Activated naive CD8-positive, alpha-beta T cell (primary cell): ENCODE results near the gene ADCY9.
"Not testable (repeated sequence)": the region's sequence is repeated elsewhere in the genome, so short reads cannot be mapped to it uniquely, and the experiment has no call there.

ENCODE experiments used
- H3K27ac Mint-ChIP-seq: one replicate; pipeline ENCODE4 v1.8.0; 2021; ENCODE audit warnings: mixed read lengths
- H3K27me3 Mint-ChIP-seq: one replicate; pipeline ENCODE4 v1.8.0; 2021; ENCODE audit warnings: mixed read lengths
- H3K36me3 Mint-ChIP-seq: one replicate; pipeline ENCODE4 v1.8.0; 2021; ENCODE audit warnings: mixed read lengths
- H3K4me1 Mint-ChIP-seq: one replicate; pipeline ENCODE4 v1.8.0; 2021; ENCODE audit warnings: low read depth, mixed read lengths
- H3K4me3 Mint-ChIP-seq: one replicate; pipeline ENCODE4 v1.8.0; 2021; ENCODE audit warnings: mild to moderate bottlenecking, mixed read lengths
- H3K9me3 Mint-ChIP-seq: one replicate; pipeline ENCODE4 v1.8.0; 2021; ENCODE audit warnings: low read depth, mixed read lengths

Gene ADCY9

GRCh38 chr16:4052096-4052495 lies 64.1 kb downstream of the ADCY9 start:
- peaks cover 2% of the 10 kb centered on the region for H3K36me3 Mint-ChIP-seq
- H3K27ac Mint-ChIP-seq, result no peak overlapping the region
- H3K27me3 Mint-ChIP-seq, result no peaks in the 10 kb centered on the region
- H3K9me3 Mint-ChIP-seq, result no peaks in the 10 kb centered on the region
- H3K4me3 Mint-ChIP-seq, result no peak overlapping the region
- peaks cover 11% of the 10 kb centered on the region for H3K4me1 Mint-ChIP-seq

- no peaks in the 10 kb centered on the region for H3K27me3 Mint-ChIP-seq
- H3K36me3 Mint-ChIP-seq, result peaks cover 2% of the 10 kb centered on the region
- no peak overlapping the region for H3K27ac Mint-ChIP-seq
- H3K4me3 Mint-ChIP-seq, result no peak overlapping the region
- H3K9me3 Mint-ChIP-seq, result no peaks in the 10 kb centered on the region
- peaks cover 11% of the 10 kb centered on the region for H3K4me1 Mint-ChIP-seq
Observed at GRCh38 chr16:4051591-4051990, 64.7 kb downstream of the ADCY9 start.

- Mint-ChIP-seq H3K9me3 (no peaks in the 10 kb centered on the region), H3K36me3 (peaks cover 2% of the 10 kb centered on the region), H3K4me1 (peaks cover 8% of the 10 kb centered on the region), H3K27me3 (no peaks in the 10 kb centered on the region), H3K4me3 (no peak overlapping the region), H3K27ac (no peak overlapping the region)
Observed at GRCh38 chr16:4049031-4049430, 67.2 kb downstream of the ADCY9 start.

GRCh38 chr16:4048481-4048880 lies 67.8 kb downstream of the ADCY9 start:
- H3K36me3 Mint-ChIP-seq, result peaks cover 2% of the 10 kb centered on the region
- H3K9me3 Mint-ChIP-seq, result no peaks in the 10 kb centered on the region
- H3K27me3 Mint-ChIP-seq, result no peaks in the 10 kb centered on the region
- H3K4me3 Mint-ChIP-seq, result no peak overlapping the region
- no peak overlapping the region for H3K27ac Mint-ChIP-seq
- H3K4me1 Mint-ChIP-seq, result peaks cover 5% of the 10 kb centered on the region

- Mint-ChIP-seq H3K9me3 (no peaks in the 10 kb centered on the region), H3K36me3 (peaks cover 2% of the 10 kb centered on the region), H3K27ac (no peak overlapping the region), H3K4me3 (no peak overlapping the region), H3K4me1 (no peaks in the 10 kb centered on the region), H3K27me3 (no peaks in the 10 kb centered on the region)
Observed at GRCh38 chr16:4046221-4046620, 70.0 kb downstream of the ADCY9 start.

GRCh38 chr16:4045561-4045960 lies 70.7 kb downstream of the ADCY9 start:
- not testable (repeated sequence) for H3K9me3 Mint-ChIP-seq, H3K36me3 Mint-ChIP-seq, H3K4me3 Mint-ChIP-seq, H3K27ac Mint-ChIP-seq, H3K4me1 Mint-ChIP-seq, H3K27me3 Mint-ChIP-seq

- Mint-ChIP-seq H3K4me1 (no peaks in the 10 kb centered on the region), H3K36me3 (no peaks in the 10 kb centered on the region), H3K9me3 (no peaks in the 10 kb centered on the region), H3K27me3 (no peaks in the 10 kb centered on the region), H3K27ac (no peak overlapping the region), H3K4me3 (no peak overlapping the region)
Observed at GRCh38 chr16:4042581-4042980, 73.7 kb downstream of the ADCY9 start.

GRCh38 chr16:4038448-4038847 lies 77.8 kb downstream of the ADCY9 start:
- no peaks in the 10 kb centered on the region for H3K9me3 Mint-ChIP-seq
- no peaks in the 10 kb centered on the region for H3K4me1 Mint-ChIP-seq
- peaks cover 2% of the 10 kb centered on the region for H3K36me3 Mint-ChIP-seq
- no peak overlapping the region for H3K27ac Mint-ChIP-seq
- H3K4me3 Mint-ChIP-seq, result no peak overlapping the region
- H3K27me3 Mint-ChIP-seq, result no peaks in the 10 kb centered on the region

- H3K4me3 Mint-ChIP-seq, H3K9me3 Mint-ChIP-seq, H3K36me3 Mint-ChIP-seq, H3K27ac Mint-ChIP-seq, H3K27me3 Mint-ChIP-seq, H3K4me1 Mint-ChIP-seq: not testable (repeated sequence)
Observed at GRCh38 chr16:4036952-4037351, 79.3 kb downstream of the ADCY9 start.

GRCh38 chr16:4034963-4035362 lies 81.3 kb downstream of the ADCY9 start:
- Mint-ChIP-seq H3K27me3 (no peaks in the 10 kb centered on the region), H3K9me3 (no peaks in the 10 kb centered on the region), H3K4me1 (peaks cover 14% of the 10 kb centered on the region), H3K27ac (no peak overlapping the region), H3K36me3 (peaks cover 2% of the 10 kb centered on the region), H3K4me3 (no peak overlapping the region)

GRCh38 chr16:4033951-4034350 lies 82.3 kb downstream of the ADCY9 start:
- Mint-ChIP-seq H3K27ac (no peak overlapping the region), H3K4me3 (no peak overlapping the region), H3K27me3 (no peaks in the 10 kb centered on the region), H3K4me1 (peaks cover 14% of the 10 kb centered on the region), H3K36me3 (peaks cover 2% of the 10 kb centered on the region), H3K9me3 (no peaks in the 10 kb centered on the region)

GRCh38 chr16:4032768-4033167 lies 83.5 kb downstream of the ADCY9 start:
- H3K27ac Mint-ChIP-seq, result no peak overlapping the region
- peaks cover 2% of the 10 kb centered on the region for H3K36me3 Mint-ChIP-seq
- H3K27me3 Mint-ChIP-seq, result no peaks in the 10 kb centered on the region
- no peaks in the 10 kb centered on the region for H3K9me3 Mint-ChIP-seq
- no peak overlapping the region for H3K4me3 Mint-ChIP-seq
- peaks cover 14% of the 10 kb centered on the region for H3K4me1 Mint-ChIP-seq

GRCh38 chr16:4028144-4028543 lies 88.1 kb downstream of the ADCY9 start:
- peaks cover 5% of the 10 kb centered on the region for H3K36me3 Mint-ChIP-seq
- H3K27me3 Mint-ChIP-seq, result no peaks in the 10 kb centered on the region
- no peaks in the 10 kb centered on the region for H3K9me3 Mint-ChIP-seq
- H3K27ac Mint-ChIP-seq, result no peak overlapping the region
- no peak overlapping the region for H3K4me3 Mint-ChIP-seq
- H3K4me1 Mint-ChIP-seq, result peaks cover 14% of the 10 kb centered on the region

- Mint-ChIP-seq H3K4me3 (no peak overlapping the region), H3K9me3 (no peaks in the 10 kb centered on the region), H3K4me1 (peaks cover 7% of the 10 kb centered on the region), H3K27me3 (no peaks in the 10 kb centered on the region), H3K36me3 (peaks cover 6% of the 10 kb centered on the region), H3K27ac (no peak overlapping the region)
Observed at GRCh38 chr16:4026854-4027253, 89.4 kb downstream of the ADCY9 start.

GRCh38 chr16:4025428-4025827 lies 90.8 kb downstream of the ADCY9 start:
- H3K4me3 Mint-ChIP-seq, result no peak overlapping the region
- H3K27ac Mint-ChIP-seq, result no peak overlapping the region

GRCh38 chr16:4021916-4022315 lies 94.3 kb downstream of the ADCY9 start:
- H3K9me3 Mint-ChIP-seq, result no peaks in the 10 kb centered on the region
- no peaks in the 10 kb centered on the region for H3K27me3 Mint-ChIP-seq
- H3K36me3 Mint-ChIP-seq, result peaks cover 6% of the 10 kb centered on the region
- H3K27ac Mint-ChIP-seq, result no peak overlapping the region
- H3K4me1 Mint-ChIP-seq, result peaks cover 4% of the 10 kb centered on the region
- no peak overlapping the region for H3K4me3 Mint-ChIP-seq

More at GRCh38 chr16:4025428-4025827, 90.8 kb downstream of the ADCY9 start:
- Mint-ChIP-seq H3K9me3 (no peaks in the 10 kb centered on the region), H3K4me1 (peaks cover under 1% of the 10 kb centered on the region), H3K36me3 (peaks cover 6% of the 10 kb centered on the region), H3K27me3 (no peaks in the 10 kb centered on the region)
